Tibial nerve (tissue), 4 donors: ENCODE measurements around the gene CDKN2A. TPM values are rescaled to one million over a fixed set of nuclear protein-coding genes. Genes with fewer than 3 reads are reported as not detected.

Experiments
- DNase-seq, 2 donors: peaks; one replicate each; pipeline ENCODE4 v3.0.0-alpha.2; 2019; ENCODE audit warnings: low spot score in 2 of 2
- H3K27ac ChIP-seq, 4 donors: fragments of 200-600 bp; sonication (generic) in 3 of 4; one replicate each; pipeline ENCODE4 v1.5.1; 2017 to 2019; ENCODE audit warnings: mild to moderate bottlenecking in 1 of 4
- H3K27me3 ChIP-seq, 2 donors: fragments of 200-600 bp; sonication (generic) in 1 of 2; one replicate each; pipeline versions ENCODE4 v1.5.1 to v1.6.0; 2017 to 2019
- H3K36me3 ChIP-seq, 3 donors: fragments of 200-600 bp; sonication (generic); one replicate each; pipeline ENCODE4 v1.5.1; 2018 to 2019
- H3K4me1 ChIP-seq, 4 donors: fragments of 200-600 bp; sonication (generic) in 3 of 4; one replicate each; pipeline ENCODE4 v1.5.1; 2017 to 2019
- H3K4me3 ChIP-seq, 4 donors: fragments of 200-600 bp; sonication (generic) in 3 of 4; one replicate each; pipeline ENCODE4 v1.5.1; 2017 to 2019; ENCODE audit warnings: mild to moderate bottlenecking in 1 of 4, moderate library complexity in 1 of 4
- H3K9me3 ChIP-seq, 4 donors: fragments of 200-600 bp; sonication (generic) in 3 of 4; one replicate each; pipeline ENCODE4 v1.5.1; 2017 to 2019
- EP300 ChIP-seq, 2 donors: sonication (generic); formaldehyde crosslinking; IDR thresholded peaks; one replicate each; pipeline ENCODE4 v1.6.1; 2017; ENCODE audit warnings: antibody characterized with exemption in 2 of 2, mild to moderate bottlenecking in 1 of 2
- POLR2A ChIP-seq, 2 donors: fragments of 450-650 bp; IDR thresholded peaks; one replicate each; pipeline ENCODE4 v1.6.1; 2017; ENCODE audit warnings: antibody characterized with exemption in 2 of 2, mild to moderate bottlenecking in 2 of 2, moderate library complexity in 2 of 2
- WGBS, 2 donors: methylation state at CpG; one replicate each; pipeline ENCODE4 v1.1.5; 2018; 5-methylcytosine and 5-hydroxymethylcytosine counted together
- total RNA-seq, 4 donors: library from RNA; depleted of rRNA; stranded (reverse); fragments of >200 nt; gene quantifications; one replicate each; pipeline ENCODE4 v1.1.0, GENCODE V29; 2016
- TF ChIP-seq, protein P1 (sequence below), 5 experiments: fragments of 200-600 bp in 3 of 5; fragments of 450-650 bp in 2 of 5; sonication (generic) in 3 of 5; IDR thresholded peaks; one replicate each; pipeline ENCODE4 v1.5.1; 2016 to 2019; ENCODE audit warnings: antibody characterized with exemption in 5 of 5, mild to moderate bottlenecking in 3 of 5, moderate library complexity in 2 of 5

Gene CDKN2A
- total RNA-seq, 4 donors from 2014 or later, result 1.7 to 11.6 (median 2.4) TPM

GRCh38 chr9:21919377-21920362 is 74.5 kb downstream of the CDKN2A start:
- TF ChIP-seq, protein P1, sequence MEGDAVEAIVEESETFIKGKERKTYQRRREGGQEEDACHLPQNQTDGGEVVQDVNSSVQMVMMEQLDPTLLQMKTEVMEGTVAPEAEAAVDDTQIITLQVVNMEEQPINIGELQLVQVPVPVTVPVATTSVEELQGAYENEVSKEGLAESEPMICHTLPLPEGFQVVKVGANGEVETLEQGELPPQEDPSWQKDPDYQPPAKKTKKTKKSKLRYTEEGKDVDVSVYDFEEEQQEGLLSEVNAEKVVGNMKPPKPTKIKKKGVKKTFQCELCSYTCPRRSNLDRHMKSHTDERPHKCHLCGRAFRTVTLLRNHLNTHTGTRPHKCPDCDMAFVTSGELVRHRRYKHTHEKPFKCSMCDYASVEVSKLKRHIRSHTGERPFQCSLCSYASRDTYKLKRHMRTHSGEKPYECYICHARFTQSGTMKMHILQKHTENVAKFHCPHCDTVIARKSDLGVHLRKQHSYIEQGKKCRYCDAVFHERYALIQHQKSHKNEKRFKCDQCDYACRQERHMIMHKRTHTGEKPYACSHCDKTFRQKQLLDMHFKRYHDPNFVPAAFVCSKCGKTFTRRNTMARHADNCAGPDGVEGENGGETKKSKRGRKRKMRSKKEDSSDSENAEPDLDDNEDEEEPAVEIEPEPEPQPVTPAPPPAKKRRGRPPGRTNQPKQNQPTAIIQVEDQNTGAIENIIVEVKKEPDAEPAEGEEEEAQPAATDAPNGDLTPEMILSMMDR (IDR thresholded peaks at IDR 0.05), result no peak
- TF ChIP-seq EP300 (IDR thresholded peaks at IDR 0.05), result no peak
- no peak for TF ChIP-seq POLR2A (IDR thresholded peaks at IDR 0.05)
- peaks cover 0 to 8% (median 0%) of the 10 kb centered on the region in 4 donors for H3K4me1 ChIP-seq
- no peak overlapping the region for H3K27ac ChIP-seq
- H3K27me3 ChIP-seq, result no peaks in the 10 kb centered on the region
- H3K4me3 ChIP-seq, result no peak overlapping the region
- H3K9me3 ChIP-seq, result peaks cover 0 to 12% (median 0%) of the 10 kb centered on the region in 4 donors
- no peak for DNase-seq
- H3K36me3 ChIP-seq, result no peaks in the 10 kb centered on the region
- 23% methylated on average over 4 of the region's 4 CpGs for WGBS, 2 donors

Other genes with a start within 250 kb of the CDKN2A start
- gene MTAP, start 191.8 kb downstream of the CDKN2A start, total RNA-seq, result 10 to 100 TPM; 20.4 to 50.2 (median 30.4) TPM
- gene CDKN2B-AS1, start 399 bp upstream of the CDKN2A start, total RNA-seq, result 1 to 10 TPM in 1 of 4 donors, under 1 TPM in 2, not detected in 1; 0.59 to 1.5 (median 0.90) TPM
- gene CDKN2B, start 14.9 kb upstream of the CDKN2A start, total RNA-seq, result 10 to 100 TPM; 18.2 to 33.1 (median 27.6) TPM